SK-MEL-5 (cell line): ENCODE data around the gene SLC27A2. TPM values are rescaled to one million over a fixed set of nuclear protein-coding genes. Genes with fewer than 3 reads are reported as not detected.

Experiments
- DNase-seq: peaks from one replicate; pipeline ENCODE4 v3.0.0-alpha.2; 2016; ENCODE audit warnings: low read depth, low spot score
- in situ Hi-C: cut with HindIII; loops from 2 replicates; pipeline ENCODE4 v1.10.0; 2016; ENCODE audit warnings: low sequenced_read_pairs, high pct_unique_total_duplicates, low pct_unique_long_range_greater_than_20kb
- total RNA-seq: library from RNA; depleted of rRNA; stranded (reverse); fragments of >200 nt; shearing (Covaris generic); gene quantifications from 2 replicates; pipeline ENCODE4 v1.2.3, GENCODE V29; 2014

The SLC27A2 gene
- total RNA-seq, 1 experiment from 2014 or later = 0.34 TPM

DNA sequence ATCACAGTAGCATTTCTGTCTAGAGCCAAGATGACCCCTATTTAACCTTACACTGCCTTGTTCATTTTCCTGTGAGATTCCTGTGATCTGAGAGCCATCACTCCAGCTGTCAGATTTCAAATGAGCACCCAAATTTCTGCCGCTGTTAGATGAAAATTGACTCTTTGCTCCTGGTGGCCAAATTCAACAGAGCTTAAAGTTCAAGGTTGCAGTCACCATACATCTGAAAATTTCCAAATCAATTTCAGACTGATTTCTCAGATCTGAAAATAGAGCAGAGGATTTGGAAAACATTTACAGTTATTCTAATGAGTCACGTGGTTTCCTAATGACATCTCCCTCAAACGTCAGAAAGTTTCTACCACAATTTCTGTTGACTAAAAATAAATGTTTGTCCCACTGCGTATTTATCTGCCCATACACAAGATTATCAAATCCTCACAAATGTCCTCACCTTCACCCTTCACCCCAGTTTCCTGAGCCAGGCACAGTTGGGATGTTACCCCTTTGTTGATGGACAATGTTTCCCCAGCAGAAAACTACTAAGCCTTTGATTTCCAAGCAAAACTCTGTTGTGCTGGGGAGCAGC, 67.1 kb downstream of the SLC27A2 start:
- no peak for DNase-seq
- in situ Hi-C loops = no loop called here

DNA sequence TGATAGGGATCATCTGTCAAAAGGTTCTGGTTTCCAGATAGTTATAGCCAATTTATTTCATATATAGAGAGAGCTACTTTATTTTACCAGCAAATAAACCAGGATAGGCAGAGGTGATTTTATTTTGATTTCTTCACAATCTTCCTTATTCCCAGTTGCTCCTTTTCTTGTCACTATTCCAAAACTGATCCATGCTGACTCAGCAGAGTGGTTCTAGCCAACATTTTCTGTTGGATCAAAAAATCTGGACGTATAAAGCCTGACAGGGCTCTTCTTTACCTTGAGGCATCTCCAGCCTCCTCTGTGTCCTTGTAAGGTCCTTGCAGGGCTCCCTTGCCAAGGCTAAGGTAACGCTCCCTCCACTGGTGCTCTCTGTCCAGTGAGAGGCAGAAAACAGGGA, 67.7 kb downstream of the SLC27A2 start:
- no peak for DNase-seq
- in situ Hi-C loops = no loop called here

DNA sequence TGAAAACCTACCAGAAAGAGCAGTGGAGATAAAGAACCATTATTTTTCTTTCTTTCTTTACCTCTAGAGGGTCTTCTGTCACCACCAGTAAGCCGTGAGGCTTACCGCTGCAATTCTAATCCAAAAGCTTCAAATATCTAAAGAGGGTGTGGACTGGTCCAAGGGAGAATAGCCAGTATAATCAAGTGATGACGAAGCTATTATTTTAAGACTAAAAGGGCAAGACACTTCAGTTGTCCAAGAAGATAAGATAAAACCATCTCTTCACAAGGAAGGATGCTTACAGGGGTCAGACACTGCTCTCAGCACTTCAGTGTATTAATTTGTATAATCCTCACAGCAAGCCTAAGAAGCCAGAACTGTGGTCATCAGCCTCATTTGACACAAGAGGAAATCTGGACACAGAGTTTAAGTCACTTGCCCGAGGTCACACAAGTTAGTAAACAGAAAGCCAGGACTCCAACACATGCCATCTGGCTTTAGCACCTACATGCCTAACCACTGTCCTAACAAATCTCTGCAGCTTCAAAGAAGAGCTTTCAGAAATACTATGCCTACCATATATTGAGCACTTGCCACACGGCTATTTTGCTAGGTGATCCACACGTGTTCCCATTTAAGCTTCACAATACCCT, 68.9 kb downstream of the SLC27A2 start:
- DNase-seq = no peak
- in situ Hi-C loops = no loop called here

- in situ Hi-C loops = no loop called here
- peak; percentile 9 for DNase-seq
Measured at GRCh38 chr15:50251638-50252182, 69.7 kb downstream of the SLC27A2 start.

GRCh38 chr15:50252556-50252955, 70.6 kb downstream of the SLC27A2 start:
- in situ Hi-C loops = no loop called here
- no peak for DNase-seq

GRCh38 chr15:50256188-50257041, 74.4 kb downstream of the SLC27A2 start:
- DNase-seq = no peak
- in situ Hi-C loops = no loop called here

- in situ Hi-C loops = no loop called here
- no peak for DNase-seq
Measured at GRCh38 chr15:50257332-50257731, 75.3 kb downstream of the SLC27A2 start.

DNA sequence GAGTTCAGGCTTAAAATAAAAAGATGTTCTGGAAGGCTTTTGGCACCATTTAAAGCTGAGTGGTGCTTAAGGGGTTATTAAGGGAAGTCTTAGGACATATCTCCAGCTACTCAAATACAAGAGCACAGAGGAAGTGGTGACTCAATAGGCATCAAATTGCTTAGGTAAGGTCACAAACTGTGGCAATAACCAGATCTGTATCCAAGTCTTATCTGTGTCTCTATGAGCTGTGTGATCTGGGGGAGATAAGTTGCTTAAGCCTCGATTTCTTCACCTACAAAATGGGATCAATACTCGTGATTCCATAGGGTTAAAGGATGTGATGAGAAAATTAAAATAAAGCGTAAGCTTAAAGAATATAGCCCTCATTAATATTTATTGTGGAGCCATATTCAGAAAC, 75.9 kb downstream of the SLC27A2 start:
- DNase-seq = no peak
- in situ Hi-C loops = no loop called here

GRCh38 chr15:50259276-50259675, 77.3 kb downstream of the SLC27A2 start:
- in situ Hi-C loops = no loop called here
- DNase-seq = no peak

- no peak for DNase-seq
- in situ Hi-C loops = no loop called here
Measured at GRCh38 chr15:50260969-50261496, 79.0 kb downstream of the SLC27A2 start.

GRCh38 chr15:50261981-50262380, 80.0 kb downstream of the SLC27A2 start:
- DNase-seq = no peak
- in situ Hi-C loops = no loop called here

GRCh38 chr15:50262533-50262932, 80.5 kb downstream of the SLC27A2 start:
- no peak for DNase-seq
- in situ Hi-C loops = no loop called here

DNA sequence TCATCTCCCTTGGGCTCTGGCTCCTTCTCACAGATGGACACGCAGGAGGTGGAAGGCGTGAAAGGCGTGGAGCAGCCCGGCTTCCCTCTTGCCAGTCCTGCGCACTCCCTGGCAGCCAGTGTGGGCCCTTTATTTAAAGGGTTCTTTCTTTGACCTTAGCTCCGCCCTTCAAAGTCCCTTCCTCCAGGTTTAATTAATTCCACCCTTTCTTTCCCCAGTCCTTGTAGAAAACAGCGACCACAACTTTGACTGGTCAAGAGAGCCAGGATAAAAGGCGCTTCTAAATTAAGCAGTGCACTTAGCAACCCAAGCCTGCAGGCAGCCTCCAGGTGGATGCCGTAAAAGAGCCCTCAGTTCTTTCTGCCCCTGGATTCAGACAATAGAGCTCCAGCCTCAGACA, 83.6 kb downstream of the SLC27A2 start, which contains the start of gene HDC:
Gene HDC (minus strand): TSS at position 107 of the 400 bp plus-strand sequence. CDS start 103 bp downstream, at position 4.
- in situ Hi-C loops = no loop called here
- no peak for DNase-seq

GRCh38 chr15:50267577-50267976, 85.6 kb downstream of the SLC27A2 start:
- DNase-seq = no peak
- in situ Hi-C loops = no loop called here

- in situ Hi-C loops = no loop called here
- DNase-seq = no peak
Measured at GRCh38 chr15:50275091-50275490, 93.1 kb downstream of the SLC27A2 start.

DNA sequence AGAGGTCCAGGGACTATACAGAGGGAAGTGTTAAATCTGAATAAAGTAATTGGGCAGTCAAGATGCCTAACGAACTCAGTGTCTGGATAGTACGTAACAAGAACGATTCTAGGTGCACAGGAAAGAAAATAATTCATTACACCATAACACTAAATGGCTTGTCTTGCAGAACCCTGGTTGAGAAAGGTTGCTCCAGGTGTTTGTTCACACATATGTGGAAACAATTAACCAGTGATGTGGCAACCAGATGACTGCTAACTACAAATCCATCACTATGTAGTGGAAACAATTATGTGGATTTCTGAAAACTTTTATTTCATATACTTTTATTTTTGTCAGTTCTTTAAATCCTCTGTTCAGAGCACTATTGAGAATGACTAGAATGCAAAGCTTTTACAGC, 93.9 kb downstream of the SLC27A2 start:
- in situ Hi-C loops = no loop called here
- DNase-seq = no peak

DNA sequence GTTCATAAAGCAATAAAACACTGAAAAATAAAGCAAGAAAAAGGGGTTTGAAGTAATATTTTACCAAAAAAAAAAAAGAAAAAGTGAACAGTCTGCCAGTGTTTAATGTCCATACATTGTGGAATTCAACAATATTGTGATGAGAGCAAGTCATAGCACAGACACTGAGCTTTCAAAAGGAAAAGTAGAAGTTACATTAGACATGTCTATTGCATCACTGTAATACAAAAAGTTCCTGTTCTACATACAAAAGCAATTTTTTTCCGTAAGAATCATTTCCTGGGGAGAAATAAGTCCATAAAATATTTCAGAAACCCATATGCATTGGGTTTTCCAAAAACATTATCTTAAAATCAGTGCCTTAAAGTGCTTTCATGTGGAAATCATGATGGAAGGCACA, 95.4 kb downstream of the SLC27A2 start:
- DNase-seq = no peak
- in situ Hi-C loops = no loop called here

GRCh38 chr15:50278496-50278895, 96.5 kb downstream of the SLC27A2 start:
- no peak for DNase-seq
- in situ Hi-C loops = no loop called here
